OCI-LY3 (cell line): ENCODE results near the gene A4GNT.

Experiments
- H2AFZ ChIP-seq: fragments of 200-600, 300-600 bp; shearing (Covaris generic); 2 replicates; pipeline ENCODE4 v1.6.0; 2014; ENCODE audit warnings: antibody characterized with exemption, low read depth, low read length
- H3K27ac ChIP-seq: fragments of 200-600, 300-600 bp; sonication (generic); 2 replicates; pipeline ENCODE4 v1.5.1; 2014; ENCODE audit warnings: mild to moderate bottlenecking, low read length, moderate library complexity, mixed read lengths
- H3K27me3 ChIP-seq: fragments of 200-600, 300-600 bp; sonication (generic); 2 replicates; pipeline ENCODE4 v1.6.1; 2014; ENCODE audit warnings: low read depth, low read length, mixed read lengths
- H3K36me3 ChIP-seq: fragments of 200-600, 300-600 bp; sonication (generic); replicated peaks from 2 replicates; pipeline ENCODE3; 2014; ENCODE audit warnings: low read depth, low read length, mixed read lengths
- H3K4me1 ChIP-seq: fragments of 300-600, 200-600 bp; sonication (generic); 2 replicates; pipeline ENCODE4 v1.6.1; 2014; ENCODE audit warnings: low read length, mixed read lengths
- H3K4me2 ChIP-seq: fragments of 200-600, 300-600 bp; sonication (generic); 2 replicates; pipeline ENCODE4 v1.6.1; 2014; ENCODE audit warnings: low read length, mixed read lengths
- H3K4me3 ChIP-seq: fragments of 300-600, 200-600 bp; sonication (generic); 2 replicates; pipeline ENCODE4 v1.5.1; 2014; ENCODE audit warnings: antibody characterized with exemption, mild to moderate bottlenecking, low read length, moderate library complexity
- H3K79me2 ChIP-seq: fragments of 300-600, 200-600 bp; shearing (Covaris generic); 2 replicates; pipeline ENCODE4 v1.6.1; 2014; ENCODE audit warnings: mild to moderate bottlenecking, low read length, mixed read lengths
- H3K9ac ChIP-seq: fragments of 300-600, 200-600 bp; shearing (Covaris generic); 2 replicates; pipeline ENCODE4 v1.6.0; 2014; ENCODE audit warnings: mild to moderate bottlenecking, low read length, moderate library complexity
- H3K9me3 ChIP-seq: fragments of 200-600, 300-600 bp; shearing (Covaris generic); 2 replicates; pipeline ENCODE4 v1.6.1; 2014; ENCODE audit warnings: low read length, mixed read lengths; ENCODE audit not compliant: insufficient read depth
- H4K20me1 ChIP-seq: fragments of 200-600, 300-600 bp; sonication (generic); 2 replicates; pipeline ENCODE4 v1.6.1; 2016; ENCODE audit warnings: low read length, mixed read lengths; ENCODE audit not compliant: insufficient read depth
- CTCF ChIP-seq: fragments of 200-600, 300-600 bp; sonication (generic); IDR thresholded peaks from 2 replicates; pipeline ENCODE4 v1.5.1; 2014; ENCODE audit warnings: antibody characterized with exemption, low read length, low read depth
- EZH2phosphoT487 ChIP-seq: fragments of 200-600 bp; shearing (Covaris generic); IDR thresholded peaks from 2 replicates; pipeline ENCODE4 v1.6.1; 2018; ENCODE audit warnings: antibody characterized with exemption, mixed run types, low read depth

A4GNT gene

GRCh38 chr3:138137861-138138260 lies 5.7 kb upstream of the A4GNT start:
- H3K4me1 ChIP-seq: no peaks in the 10 kb centered on the region
- no peaks in the 10 kb centered on the region for H3K27me3 ChIP-seq
- H4K20me1 ChIP-seq: no peaks in the 10 kb centered on the region
- no peak overlapping the region for H3K9ac ChIP-seq
- no peaks in the 10 kb centered on the region for H3K9me3 ChIP-seq
- H3K27ac ChIP-seq: no peak overlapping the region
- no peak overlapping the region for H3K4me3 ChIP-seq
- no peak overlapping the region for H3K4me2 ChIP-seq
- no peak overlapping the region for H2AFZ ChIP-seq
- no peaks in the 10 kb centered on the region for H3K79me2 ChIP-seq
- TF ChIP-seq CTCF (no peak), EZH2phosphoT487 (no peak)
- no peaks in the 10 kb centered on the region for H3K36me3 ChIP-seq

- H3K9me3 ChIP-seq: no peaks in the 10 kb centered on the region
- no peaks in the 10 kb centered on the region for H3K4me1 ChIP-seq
- no peak overlapping the region for H3K4me3 ChIP-seq
- H2AFZ ChIP-seq: no peak overlapping the region
- no peak overlapping the region for H3K27ac ChIP-seq
- no peak overlapping the region for H3K4me2 ChIP-seq
- H3K36me3 ChIP-seq: no peaks in the 10 kb centered on the region
- no peaks in the 10 kb centered on the region for H4K20me1 ChIP-seq
- peaks cover 3% of the 10 kb centered on the region; the same call in 1 of the 2 replicates for H3K27me3 ChIP-seq
- TF ChIP-seq EZH2phosphoT487: no peak
- TF ChIP-seq CTCF: no peak
- no peak overlapping the region for H3K9ac ChIP-seq
- H3K79me2 ChIP-seq: no peaks in the 10 kb centered on the region
These were observed 4.0 kb upstream of the A4GNT start for GRCh38 chr3:138136201-138136600.

- Histone ChIP-seq H3K4me1 (no peaks in the 10 kb centered on the region), H2AFZ (no peak overlapping the region), H3K9me3 (no peaks in the 10 kb centered on the region), H3K4me3 (no peak overlapping the region), H3K27me3 (peaks cover 6% of the 10 kb centered on the region), H3K27ac (no peak overlapping the region), H4K20me1 (no peaks in the 10 kb centered on the region), H3K36me3 (no peaks in the 10 kb centered on the region), H3K9ac (no peak overlapping the region), H3K4me2 (no peak overlapping the region), H3K79me2 (no peaks in the 10 kb centered on the region)
- no peak for TF ChIP-seq CTCF
- no peak for TF ChIP-seq EZH2phosphoT487
These were observed 3.6 kb upstream of the A4GNT start for GRCh38 chr3:138135833-138136194.

- Histone ChIP-seq H3K4me2 (no peak overlapping the region), H3K4me3 (no peak overlapping the region), H3K4me1 (no peaks in the 10 kb centered on the region), H3K79me2 (no peaks in the 10 kb centered on the region), H3K36me3 (no peaks in the 10 kb centered on the region), H2AFZ (no peak overlapping the region), H4K20me1 (no peaks in the 10 kb centered on the region), H3K27me3 (peaks cover 10% of the 10 kb centered on the region), H3K9ac (no peak overlapping the region), H3K27ac (no peak overlapping the region), H3K9me3 (no peaks in the 10 kb centered on the region)
- no peak for TF ChIP-seq EZH2phosphoT487
- TF ChIP-seq CTCF: no peak
These were observed 3.1 kb upstream of the A4GNT start for GRCh38 chr3:138135146-138135832.
